Inflammatory macrophage treated with lipopolysaccharide for 4 hours (primary cell): ENCODE data around the gene DAZ1.
"Not testable (repeated sequence)": the region's sequence is repeated elsewhere in the genome, so short reads cannot be mapped to it uniquely, and the experiment has no call there.

Experiments used
- DNase-seq: peaks from one replicate; pipeline ENCODE4 v3.0.0-alpha.2; 2020

Gene DAZ1, protein sequence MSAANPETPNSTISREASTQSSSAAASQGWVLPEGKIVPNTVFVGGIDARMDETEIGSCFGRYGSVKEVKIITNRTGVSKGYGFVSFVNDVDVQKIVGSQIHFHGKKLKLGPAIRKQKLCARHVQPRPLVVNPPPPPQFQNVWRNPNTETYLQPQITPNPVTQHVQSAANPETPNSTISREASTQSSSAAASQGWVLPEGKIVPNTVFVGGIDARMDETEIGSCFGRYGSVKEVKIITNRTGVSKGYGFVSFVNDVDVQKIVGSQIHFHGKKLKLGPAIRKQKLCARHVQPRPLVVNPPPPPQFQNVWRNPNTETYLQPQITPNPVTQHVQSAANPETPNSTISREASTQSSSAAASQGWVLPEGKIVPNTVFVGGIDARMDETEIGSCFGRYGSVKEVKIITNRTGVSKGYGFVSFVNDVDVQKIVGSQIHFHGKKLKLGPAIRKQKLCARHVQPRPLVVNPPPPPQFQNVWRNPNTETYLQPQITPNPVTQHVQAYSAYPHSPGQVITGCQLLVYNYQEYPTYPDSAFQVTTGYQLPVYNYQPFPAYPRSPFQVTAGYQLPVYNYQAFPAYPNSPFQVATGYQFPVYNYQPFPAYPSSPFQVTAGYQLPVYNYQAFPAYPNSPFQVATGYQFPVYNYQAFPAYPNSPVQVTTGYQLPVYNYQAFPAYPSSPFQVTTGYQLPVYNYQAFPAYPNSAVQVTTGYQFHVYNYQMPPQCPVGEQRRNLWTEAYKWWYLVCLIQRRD

GRCh38 chrY:23198908-23199307 is at the start of gene DAZ1:
Gene DAZ1 (minus strand): TSS chrY:23199008. CDS start chrY:23198800, 208 bp downstream.
- not testable (repeated sequence) for DNase-seq

DNA sequence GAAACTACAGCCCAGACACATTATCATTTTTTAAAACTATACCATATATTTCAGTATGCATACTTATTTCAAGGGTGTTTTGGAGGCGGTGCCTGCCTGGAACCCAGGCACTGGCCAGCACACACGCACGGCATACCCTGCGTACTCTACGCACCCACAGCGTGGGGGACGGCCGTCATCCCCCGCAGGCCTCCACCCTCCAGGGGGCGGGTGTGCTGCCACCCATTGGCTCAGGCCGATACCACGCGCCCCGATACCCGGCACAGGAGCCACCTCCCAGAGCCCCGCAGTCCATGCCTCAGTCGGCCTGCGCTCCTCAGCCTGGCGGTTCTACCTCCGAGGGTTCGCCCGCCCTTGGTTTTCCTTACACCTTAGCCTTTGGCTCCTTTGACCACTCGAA is 20.4 kb upstream of the DAZ1 start, which contains the start of gene DAZ2:
TSS of gene DAZ2 (plus strand) at position 301 of the 400 bp plus-strand sequence. CDS start 208 bp downstream, outside the sequence.
- DNase-seq = not testable (repeated sequence)

GRCh38 chrY:23210681-23211080 is 11.9 kb upstream of the DAZ1 start:
- not testable (repeated sequence) for DNase-seq

GRCh38 chrY:23209802-23210495 is 11.1 kb upstream of the DAZ1 start:
- DNase-seq = not testable (repeated sequence)

DNA sequence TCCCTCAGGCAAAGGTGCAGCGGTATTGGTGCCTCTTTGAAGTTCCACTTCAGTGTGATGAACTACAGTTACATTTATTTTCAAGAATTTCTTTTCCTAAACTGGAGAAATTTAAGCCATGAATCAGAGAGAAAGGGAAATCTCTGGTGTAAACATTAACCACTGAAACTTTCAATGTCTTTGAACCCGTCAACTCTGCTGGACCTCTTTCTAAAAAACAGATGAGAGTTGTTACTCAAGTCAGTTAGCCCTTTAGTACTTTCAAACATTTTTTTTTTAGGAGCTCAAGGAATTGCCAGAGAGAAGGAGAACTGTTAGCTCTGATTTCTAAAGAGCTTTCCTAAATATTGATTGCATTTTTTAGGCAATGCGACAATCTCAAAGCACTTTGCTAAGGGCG is 8.6 kb upstream of the DAZ1 start:
- DNase-seq = not testable (repeated sequence)
